Natural killer cell (primary cell): ENCODE results near the gene PRKD2. TPM values are rescaled to one million over a fixed set of nuclear protein-coding genes. Genes with fewer than 3 reads are reported as not detected.

Experiments used
- ATAC-seq, 3 donors: fragments of 150-1000 bp in 2 of 3; fragments of 200-7000 bp in 1 of 3; cut with Tn5 transposase; 1 replicate in 1 of 3; 2 replicates in 2 of 3; pipeline ENCODE4 v1.10.0; 2021; ENCODE audit warnings: mild to moderate bottlenecking in 2 of 3, moderate library complexity in 2 of 3
- DNase-seq, 2 donors: peaks; one replicate each; pipeline versions ENCODE4 v3.0.0 to v3.0.0-alpha.2; 2013 to 2021; ENCODE audit warnings: mixed read lengths in 1 of 2
- H3K27ac ChIP-seq: one replicate; pipeline ENCODE4 v1.5.1; 2013; ENCODE audit warnings: mild to moderate bottlenecking, low read length
- H3K27me3 ChIP-seq: one replicate; pipeline ENCODE4 v1.6.1; 2013; ENCODE audit warnings: low read length; ENCODE audit not compliant: control insufficient read depth, insufficient read depth
- H3K36me3 ChIP-seq: one replicate; pipeline ENCODE4 v1.6.1; 2013; ENCODE audit warnings: low read length; ENCODE audit not compliant: control insufficient read depth, insufficient read depth
- H3K4me1 ChIP-seq: one replicate; pipeline ENCODE4 v1.6.1; 2013; ENCODE audit warnings: low read length; ENCODE audit not compliant: control insufficient read depth, insufficient read depth
- H3K4me3 ChIP-seq: one replicate; pipeline ENCODE4 v1.5.1; 2013; ENCODE audit warnings: low read length
- H3K9me3 ChIP-seq: one replicate; pipeline ENCODE4 v1.6.1; 2013; ENCODE audit warnings: low read length; ENCODE audit not compliant: control insufficient read depth, insufficient read depth
- H3K27ac Mint-ChIP-seq, 2 donors: one replicate each; pipeline ENCODE4 v1.8.0; 2022; ENCODE audit warnings: mild to moderate bottlenecking in 2 of 2, mixed read lengths in 2 of 2, moderate library complexity in 1 of 2
- H3K27me3 Mint-ChIP-seq, 2 donors: one replicate each; pipeline ENCODE4 v1.8.0; 2022; ENCODE audit warnings: low read depth in 2 of 2, mixed read lengths in 2 of 2
- H3K36me3 Mint-ChIP-seq: one replicate; pipeline ENCODE4 v1.8.0; 2022; ENCODE audit warnings: mixed read lengths
- H3K4me1 Mint-ChIP-seq, 2 donors: one replicate each; pipeline ENCODE4 v1.8.0; 2022; ENCODE audit warnings: mixed read lengths in 2 of 2
- H3K4me3 Mint-ChIP-seq: one replicate; pipeline ENCODE4 v1.8.0; 2022; ENCODE audit warnings: mild to moderate bottlenecking, moderate library complexity, mixed read lengths
- H3K9me3 Mint-ChIP-seq, 2 donors: one replicate each; pipeline ENCODE4 v1.8.0; 2022; ENCODE audit warnings: mixed read lengths in 2 of 2
- CTCF ChIP-seq: fragments of 200-600 bp; IDR thresholded peaks from one replicate; pipeline ENCODE4 v1.8.0; 2022; ENCODE audit warnings: antibody characterized with exemption
- WGBS: methylation state at CpG from one replicate; pipeline ENCODE4 v1.1.7; 2013; ENCODE audit warnings: missing lambda C conversion rate; ENCODE audit not compliant: insufficient coverage; 5-methylcytosine and 5-hydroxymethylcytosine counted together
- intact Hi-C: fragments of 100-400 bp; cut with micrococcal nuclease; formaldehyde crosslinking; loops from one replicate; pipeline ENCODE4 v1.14.2; 2022
- total RNA-seq, 4 donors: library from RNA; stranded (reverse); fragments of 120-200 nt in 1 of 4; gene quantifications; one replicate each; pipeline versions ENCODE4 v1.2.3 to v1.2.4, GENCODE V29; 2013 to 2022

The PRKD2 gene
- total RNA-seq, 3 donors from 2014 or later (not counting 1 experiment from before 2014, with no cell fraction given): 179 to 216 (median 203) TPM

GRCh38 chr19:46639358-46640182 lies 77.3 kb downstream of the PRKD2 start:
- no peaks in the 10 kb centered on the region for H3K36me3 ChIP-seq
- peaks cover 30% of the 10 kb centered on the region for H3K4me1 ChIP-seq
- Mint-ChIP-seq H3K27me3 (peaks cover 21 to 22% of the 10 kb centered on the region in 2 donors), H3K9me3 (no peaks in the 10 kb centered on the region), H3K27ac (no peak overlapping the region), H3K4me3 (peak overlapping the region; percentile 32), H3K4me1 (no peaks in the 10 kb centered on the region), H3K36me3 (no peaks in the 10 kb centered on the region)
- DNase-seq: peak in 1 of 2 donors; percentile 48
- H3K27me3 ChIP-seq: peaks cover 24% of the 10 kb centered on the region
- intact Hi-C loops: no loop called here
- WGBS: 8% methylated on average over 48 of the region's 49 CpGs
- H3K9me3 ChIP-seq: no peaks in the 10 kb centered on the region
- peak overlapping the region; percentile 31 for H3K4me3 ChIP-seq
- ATAC-seq: peak; percentile 13 to 19 (median 19)
- no peak for TF ChIP-seq CTCF
- H3K27ac ChIP-seq: no peak overlapping the region

- TF ChIP-seq CTCF: no peak
- Mint-ChIP-seq H3K9me3 (no peaks in the 10 kb centered on the region), H3K4me1 (peaks cover 0 to 12% of the 10 kb centered on the region in 2 donors), H3K4me3 (no peak overlapping the region), H3K36me3 (no peaks in the 10 kb centered on the region), H3K27me3 (peaks cover 24 to 27% of the 10 kb centered on the region in 2 donors), H3K27ac (no peak overlapping the region)
- Histone ChIP-seq H3K27ac (no peak overlapping the region), H3K9me3 (no peaks in the 10 kb centered on the region), H3K36me3 (no peaks in the 10 kb centered on the region), H3K27me3 (peaks cover 36% of the 10 kb centered on the region), H3K4me1 (peaks cover 46% of the 10 kb centered on the region), H3K4me3 (no peak overlapping the region)
- WGBS: 89% methylated on average over 14 of the region's 14 CpGs
- intact Hi-C loops: no loop called here
- ATAC-seq: no peak
- DNase-seq: peak in 1 of 2 donors; percentile 37
These were observed 79.7 kb downstream of the PRKD2 start for GRCh38 chr19:46637224-46637623.

GRCh38 chr19:46635920-46636761 lies 80.8 kb downstream of the PRKD2 start, which contains the start of gene GNG8:
Gene GNG8 (minus strand): TSS chr19:46636202. CDS start chr19:46634682, 1,520 bp downstream.
- 23% methylated on average over 34 of the region's 34 CpGs for WGBS

More at GRCh38 chr19:46635920-46636761, 80.8 kb downstream of the PRKD2 start, which contains the start of gene GNG8:
- TF ChIP-seq CTCF: no peak
- H3K4me1 ChIP-seq: peaks cover 46% of the 10 kb centered on the region
- peaks cover 0 to 12% of the 10 kb centered on the region in 2 donors for H3K4me1 Mint-ChIP-seq
- H3K4me3 ChIP-seq: no peak within 1 kb of the TSS
- H3K4me3 Mint-ChIP-seq: peak within 1 kb of the TSS; percentile 50
- ATAC-seq (no peak), DNase-seq (peak in 1 of 2 donors; percentile 60)
- no peak within 1 kb of the TSS for H3K27ac ChIP-seq
- peaks cover 36% of the 10 kb centered on the region for H3K27me3 ChIP-seq
- no peak within 1 kb of the TSS for H3K27ac Mint-ChIP-seq
- H3K9me3 Mint-ChIP-seq: no peaks in the 10 kb centered on the region
- H3K27me3 Mint-ChIP-seq: peaks cover 24 to 28% of the 10 kb centered on the region in 2 donors
- intact Hi-C loops: no loop called here
- H3K36me3 ChIP-seq: no peaks in the 10 kb centered on the region
- H3K9me3 ChIP-seq: no peaks in the 10 kb centered on the region
- H3K36me3 Mint-ChIP-seq: no peaks in the 10 kb centered on the region
